ENCODE data around the gene FLVCR2.

- no peak for TF ChIP-seq YY1 (IDR thresholded peaks at IDR 0.05; ENCODE audit: insufficient read depth, insufficient read length)
- TF ChIP-seq SUZ12 (IDR thresholded peaks at IDR 0.05; ENCODE audit: extremely low read depth, insufficient read depth, insufficient read length): no peak
- TF ChIP-seq ZNF274 (IDR thresholded peaks at IDR 0.05; ENCODE audit: low read depth, low read length): no peak
Observed at GRCh38 chr14:75579338-75579864, 981 bp downstream of the FLVCR2 start.

Data from NT2/D1 (cell line).